ENCODE results near the gene NEUROD6.

Gene NEUROD6

DNA sequence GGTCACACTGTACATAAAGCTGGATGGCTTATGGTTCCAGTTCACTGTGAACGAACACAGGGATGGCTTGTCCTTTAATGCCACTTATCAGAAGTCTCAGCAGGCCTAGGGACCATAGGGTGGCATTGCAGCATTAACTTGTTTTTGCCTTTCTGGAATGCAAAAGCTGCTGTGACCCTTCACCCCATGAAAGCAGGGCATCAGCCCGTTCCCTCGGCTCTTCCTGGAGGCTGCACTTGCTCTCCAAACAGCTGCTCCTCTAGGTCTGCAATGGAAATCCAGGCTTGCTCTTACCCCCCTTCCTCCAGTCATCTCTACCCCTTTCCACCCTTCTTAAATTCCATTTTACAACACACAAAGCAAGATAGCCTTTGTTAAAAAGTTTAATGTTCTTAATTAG lies 17.9 kb upstream of the NEUROD6 start:
- Histone ChIP-seq H3K36me3 (no peaks in the 10 kb centered on the region), H3K4me3 (ENCODE audit: low read depth, low read length) (no peak overlapping the region), H3K9me3 (no peaks in the 10 kb centered on the region), H3K4me1 (no peaks in the 10 kb centered on the region), H3K27me3 (0 out of 2 replicates have a peak, but pooled peaks cover 4% of the 10 kb centered on the region)
- TF ChIP-seq, protein P1, sequence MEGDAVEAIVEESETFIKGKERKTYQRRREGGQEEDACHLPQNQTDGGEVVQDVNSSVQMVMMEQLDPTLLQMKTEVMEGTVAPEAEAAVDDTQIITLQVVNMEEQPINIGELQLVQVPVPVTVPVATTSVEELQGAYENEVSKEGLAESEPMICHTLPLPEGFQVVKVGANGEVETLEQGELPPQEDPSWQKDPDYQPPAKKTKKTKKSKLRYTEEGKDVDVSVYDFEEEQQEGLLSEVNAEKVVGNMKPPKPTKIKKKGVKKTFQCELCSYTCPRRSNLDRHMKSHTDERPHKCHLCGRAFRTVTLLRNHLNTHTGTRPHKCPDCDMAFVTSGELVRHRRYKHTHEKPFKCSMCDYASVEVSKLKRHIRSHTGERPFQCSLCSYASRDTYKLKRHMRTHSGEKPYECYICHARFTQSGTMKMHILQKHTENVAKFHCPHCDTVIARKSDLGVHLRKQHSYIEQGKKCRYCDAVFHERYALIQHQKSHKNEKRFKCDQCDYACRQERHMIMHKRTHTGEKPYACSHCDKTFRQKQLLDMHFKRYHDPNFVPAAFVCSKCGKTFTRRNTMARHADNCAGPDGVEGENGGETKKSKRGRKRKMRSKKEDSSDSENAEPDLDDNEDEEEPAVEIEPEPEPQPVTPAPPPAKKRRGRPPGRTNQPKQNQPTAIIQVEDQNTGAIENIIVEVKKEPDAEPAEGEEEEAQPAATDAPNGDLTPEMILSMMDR (IDR thresholded peaks at IDR 0.05; ENCODE audit: low read depth, low read length): no peak
- DNase-seq: no peak

DNA sequence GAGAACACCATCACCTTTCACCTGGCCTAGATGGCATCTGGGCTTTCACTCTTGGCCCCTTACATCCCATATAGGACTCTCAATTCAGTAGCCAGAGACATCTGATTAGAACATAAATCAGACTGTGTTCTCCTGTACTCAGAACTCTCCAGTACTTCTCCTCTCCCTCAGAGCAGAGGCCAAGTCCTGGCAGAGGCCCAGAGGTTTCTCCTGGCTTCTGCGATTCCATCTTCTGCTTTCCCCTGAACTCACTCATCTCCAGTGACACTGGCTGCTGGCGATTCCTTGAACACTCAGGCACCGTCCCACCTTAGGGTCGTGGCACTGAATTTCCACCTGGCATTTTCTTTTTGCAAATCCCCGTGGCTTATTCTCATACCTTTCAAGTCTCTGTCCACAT lies 4.9 kb upstream of the NEUROD6 start:
- no peaks in the 10 kb centered on the region; the same call in none of the 2 replicates for H3K27me3 ChIP-seq
- H3K4me1 ChIP-seq: no peaks in the 10 kb centered on the region
- no peaks in the 10 kb centered on the region for H3K9me3 ChIP-seq
- TF ChIP-seq, protein P1 (IDR thresholded peaks at IDR 0.05; ENCODE audit: low read depth, low read length): no peak
- no peak for DNase-seq
- H3K36me3 ChIP-seq: no peaks in the 10 kb centered on the region
- no peak overlapping the region for H3K4me3 ChIP-seq (ENCODE audit: low read depth, low read length)

DNA sequence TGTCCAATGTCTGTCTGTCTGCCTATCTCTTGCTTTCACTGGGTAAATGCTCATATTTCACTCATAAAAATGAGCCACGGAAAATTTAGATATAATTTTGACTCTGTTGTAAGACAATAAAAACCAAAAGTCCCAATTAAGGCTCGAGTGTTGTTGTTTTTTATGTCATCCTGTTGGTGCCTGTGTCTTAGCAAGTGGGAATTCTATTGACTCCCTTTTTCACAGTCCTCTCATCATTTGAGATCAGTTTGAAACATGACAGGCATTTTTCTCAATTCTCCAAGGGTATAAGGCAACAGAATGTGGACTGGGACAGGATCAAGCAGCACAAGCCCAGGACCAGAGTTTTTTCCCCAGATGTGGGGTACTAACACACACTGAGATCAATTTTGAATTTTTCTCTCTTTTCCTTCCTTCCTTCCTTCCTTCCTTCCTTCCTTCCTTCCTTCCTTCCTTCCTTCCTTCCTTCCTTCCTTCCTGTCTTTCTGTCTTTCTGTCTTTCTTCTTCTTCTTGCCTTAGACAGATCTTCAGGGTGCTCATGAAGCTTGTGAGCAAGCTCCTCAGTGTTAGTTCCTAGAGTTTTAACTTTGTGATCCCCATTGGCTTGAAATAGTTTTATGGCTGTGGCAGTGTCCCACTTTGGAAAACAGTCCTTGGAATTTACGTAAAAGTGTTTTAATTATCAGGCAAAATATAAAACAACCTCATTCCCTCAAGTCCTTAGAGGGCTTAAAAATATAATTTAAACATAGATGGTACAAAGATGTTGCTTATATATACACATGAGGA lies 3.2 kb upstream of the NEUROD6 start:
- TF ChIP-seq, protein P1 (IDR thresholded peaks at IDR 0.05; ENCODE audit: low read depth, low read length): no peak
- Histone ChIP-seq H3K4me3 (ENCODE audit: low read depth, low read length) (no peak overlapping the region), H3K27me3 (peaks cover 2% of the 10 kb centered on the region), H3K4me1 (no peaks in the 10 kb centered on the region), H3K36me3 (no peaks in the 10 kb centered on the region), H3K9me3 (no peaks in the 10 kb centered on the region)
- no peak for DNase-seq

DNA sequence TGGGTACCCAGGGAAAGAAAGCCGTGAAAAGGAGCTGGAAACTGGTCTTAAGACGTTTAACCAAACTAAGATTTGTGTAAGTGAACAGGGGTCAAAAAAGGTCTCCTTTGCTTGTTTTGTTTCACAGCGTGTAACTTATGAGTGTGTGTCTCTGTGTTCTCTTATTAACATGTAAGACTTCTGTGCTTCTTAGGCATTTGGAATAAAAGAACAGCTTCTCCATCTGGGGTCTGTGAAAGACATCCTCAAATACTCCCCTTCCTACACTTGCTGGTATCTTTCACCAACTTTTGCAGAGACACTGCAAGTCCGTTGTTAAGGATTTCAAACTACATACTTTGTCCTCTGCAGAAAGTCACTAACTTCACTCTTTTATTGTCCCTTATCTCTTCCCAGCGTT lies 615 bp upstream of the NEUROD6 start:
- DNase-seq: no peak
- H3K9me3 ChIP-seq: no peaks in the 10 kb centered on the region
- H3K36me3 ChIP-seq: no peaks in the 10 kb centered on the region
- TF ChIP-seq, protein P1 (IDR thresholded peaks at IDR 0.05; ENCODE audit: low read depth, low read length): no peak
- no peak overlapping the region for H3K4me3 ChIP-seq (ENCODE audit: low read depth, low read length)
- H3K27me3 ChIP-seq: peaks cover 24% of the 10 kb centered on the region
- H3K4me1 ChIP-seq: no peaks in the 10 kb centered on the region

DNA sequence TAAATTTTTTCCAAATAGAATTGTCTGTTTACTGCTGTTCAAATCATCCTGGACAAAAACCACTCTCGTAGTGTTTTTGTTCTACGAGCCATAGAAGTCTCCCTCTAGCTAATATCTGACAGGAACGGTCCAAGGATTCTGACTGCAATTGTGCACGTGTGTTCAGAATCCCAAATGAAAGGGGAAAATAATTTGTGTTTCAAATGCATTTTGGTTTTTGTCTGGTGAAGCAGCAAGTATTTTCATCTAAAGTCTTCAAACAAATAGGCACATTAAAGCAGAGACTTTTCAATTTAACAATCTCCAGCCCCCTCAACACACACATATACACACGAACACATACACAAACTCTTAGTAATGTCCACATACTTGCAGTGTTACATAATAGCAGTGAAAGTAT lies 475 bp downstream of the NEUROD6 start:
- DNase-seq: no peak
- no peak overlapping the region for H3K4me3 ChIP-seq (ENCODE audit: low read depth, low read length)
- peaks cover 33% of the 10 kb centered on the region for H3K27me3 ChIP-seq
- TF ChIP-seq, protein P1 (IDR thresholded peaks at IDR 0.05; ENCODE audit: low read depth, low read length): no peak
- no peaks in the 10 kb centered on the region for H3K4me1 ChIP-seq
- H3K36me3 ChIP-seq: no peaks in the 10 kb centered on the region
- H3K9me3 ChIP-seq: no peaks in the 10 kb centered on the region

DNA sequence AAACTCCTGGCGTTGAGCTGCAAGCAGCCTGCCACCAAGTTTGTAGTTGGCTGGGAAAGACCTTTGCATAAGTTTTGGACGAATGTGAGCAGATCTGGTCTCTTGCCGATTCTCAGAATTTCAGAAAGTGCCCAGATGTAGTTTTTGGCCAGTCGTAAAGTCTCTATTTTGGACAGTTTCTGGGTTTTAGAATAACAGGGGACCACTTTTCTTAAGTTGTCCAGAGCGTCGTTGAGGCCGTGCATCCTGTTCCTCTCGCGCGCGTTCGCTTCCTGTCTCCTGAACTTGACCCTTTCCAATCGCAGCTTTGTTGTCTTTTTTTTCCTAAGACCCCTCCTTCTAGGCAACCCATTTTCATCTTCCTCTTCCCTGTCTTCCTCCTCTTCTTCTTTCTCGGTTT lies 1.8 kb downstream of the NEUROD6 start:
- TF ChIP-seq, protein P1 (IDR thresholded peaks at IDR 0.05; ENCODE audit: low read depth, low read length): no peak
- no peak for DNase-seq
- Histone ChIP-seq H3K9me3 (no peaks in the 10 kb centered on the region), H3K36me3 (no peaks in the 10 kb centered on the region), H3K4me3 (ENCODE audit: low read depth, low read length) (no peak overlapping the region), H3K27me3 (peaks cover 34% of the 10 kb centered on the region), H3K4me1 (no peaks in the 10 kb centered on the region)

Data from BE2C (cell line).